ENCODE measurements around the gene AURKA. TPM values are rescaled to one million over a fixed set of nuclear protein-coding genes. Genes with fewer than 3 reads are reported as not detected.

The AURKA gene
- total RNA-seq, 2 experiments from 2014 or later, result 103 to 114 TPM

GRCh38 chr20:56429941-56430340, 37.9 kb upstream of the AURKA start:
- peaks cover 4% of the 10 kb centered on the region for H3K36me3 Mint-ChIP-seq (ENCODE audit: low read depth)
- no peaks in the 10 kb centered on the region for H3K27me3 Mint-ChIP-seq
- intact Hi-C loops (cut with DNase I, micrococcal nuclease), result no loop called here
- ChIA-PET POLR2A (interaction anchor here (1.0 kb wide), 1 partner anchor 17 kb away, joined by 4 read pairs; no protein-coding TSS in a partner anchor), CTCF (interaction anchor here (1.1 to 1.4 kb wide), 2 partner anchors 11 to 12 kb away, joined by 3 read pairs; no protein-coding TSS in a partner anchor)
- no peak for DNase-seq
- H3K27ac Mint-ChIP-seq, result peak overlapping the region; percentile 87
- no peak for ATAC-seq
- H3K4me3 Mint-ChIP-seq, result peak overlapping the region; percentile 54
- H3K9me3 Mint-ChIP-seq (ENCODE audit: low read depth), result no peaks in the 10 kb centered on the region
- peaks cover 51% of the 10 kb centered on the region for H3K4me1 Mint-ChIP-seq

- ChIA-PET CTCF (interaction anchor here (1.1 to 1.5 kb wide), 3 partner anchors 10 to 13 kb away, joined by 3 to 6 read pairs (median 3); no protein-coding TSS in a partner anchor), POLR2A (interaction anchor here (0.7 to 1.0 kb wide), 2 partner anchors 16 to 260 kb away, joined by 3 to 4 read pairs; no protein-coding TSS in a partner anchor)
- peak overlapping the region; percentile 54 for H3K4me3 Mint-ChIP-seq
- peak; percentile 63 for ATAC-seq
- intact Hi-C loops (cut with DNase I, micrococcal nuclease), result no loop called here
- peak; percentile 70 for DNase-seq
- no peaks in the 10 kb centered on the region for H3K9me3 Mint-ChIP-seq (ENCODE audit: low read depth)
- H3K27me3 Mint-ChIP-seq, result no peaks in the 10 kb centered on the region
- peak overlapping the region; percentile 87 for H3K27ac Mint-ChIP-seq
- H3K4me1 Mint-ChIP-seq, result peaks cover 56% of the 10 kb centered on the region
- H3K36me3 Mint-ChIP-seq (ENCODE audit: low read depth), result peaks cover 4% of the 10 kb centered on the region
Observed at GRCh38 chr20:56429502-56429901, 37.5 kb upstream of the AURKA start.

GRCh38 chr20:56428881-56429280, 36.9 kb upstream of the AURKA start:
- Mint-ChIP-seq H3K27ac (peak overlapping the region; percentile 87), H3K27me3 (no peaks in the 10 kb centered on the region), H3K36me3 (ENCODE audit: low read depth) (peaks cover 4% of the 10 kb centered on the region), H3K4me3 (peak overlapping the region; percentile 54), H3K9me3 (ENCODE audit: low read depth) (no peaks in the 10 kb centered on the region), H3K4me1 (peaks cover 53% of the 10 kb centered on the region)
- no peak for ATAC-seq
- DNase-seq, result no peak
- POLR2A ChIA-PET, result interaction anchor here (0.6 to 0.7 kb wide), 2 partner anchors 37 to 260 kb away, joined by 3 read pairs; partner anchors contain the start of gene AURKA
- CTCF ChIA-PET, result interaction anchor here (1.2 to 2.0 kb wide), 4 partner anchors 9 to 31 kb away, joined by 4 to 6 read pairs (median 4); no protein-coding TSS in a partner anchor
- intact Hi-C loops (cut with DNase I, micrococcal nuclease), result no loop called here

- H3K4me1 Mint-ChIP-seq, result peaks cover 51% of the 10 kb centered on the region
- H3K9me3 Mint-ChIP-seq (ENCODE audit: low read depth), result no peaks in the 10 kb centered on the region
- H3K4me3 Mint-ChIP-seq, result no peak overlapping the region
- intact Hi-C loops (cut with DNase I, micrococcal nuclease), result no loop called here
- ATAC-seq (no peak), DNase-seq (no peak)
- ChIA-PET CTCF (interaction anchor here (1.2 to 2.0 kb wide), 4 partner anchors 9 to 30 kb away, joined by 4 to 6 read pairs (median 4); no protein-coding TSS in a partner anchor), POLR2A (interaction anchor here (0.5 kb wide), 1 partner anchor 17 kb away, joined by 4 read pairs; no protein-coding TSS in a partner anchor)
- peaks cover 4% of the 10 kb centered on the region for H3K36me3 Mint-ChIP-seq (ENCODE audit: low read depth)
- no peaks in the 10 kb centered on the region for H3K27me3 Mint-ChIP-seq
- H3K27ac Mint-ChIP-seq, result peak overlapping the region; percentile 87
Observed at GRCh38 chr20:56428410-56428809, 36.4 kb upstream of the AURKA start.

GRCh38 chr20:56427797-56428196, 35.8 kb upstream of the AURKA start:
- no peak overlapping the region for H3K4me3 Mint-ChIP-seq
- POLR2A ChIA-PET, result interaction anchor here (0.5 kb wide), 1 partner anchor 16 kb away, joined by 4 read pairs; no protein-coding TSS in a partner anchor
- ATAC-seq (no peak), DNase-seq (no peak)
- no peak overlapping the region for H3K27ac Mint-ChIP-seq
- CTCF ChIA-PET, result interaction anchor here (0.6 to 2.0 kb wide), 5 partner anchors 8 to 84 kb away, joined by 3 to 6 read pairs (median 4); no protein-coding TSS in a partner anchor
- H3K4me1 Mint-ChIP-seq, result peaks cover 49% of the 10 kb centered on the region
- intact Hi-C loops (cut with DNase I, micrococcal nuclease), result no loop called here
- H3K27me3 Mint-ChIP-seq, result no peaks in the 10 kb centered on the region
- peaks cover 4% of the 10 kb centered on the region for H3K36me3 Mint-ChIP-seq (ENCODE audit: low read depth)
- no peaks in the 10 kb centered on the region for H3K9me3 Mint-ChIP-seq (ENCODE audit: low read depth)

GRCh38 chr20:56426926-56427325, 34.9 kb upstream of the AURKA start:
- CTCF ChIA-PET, result interaction anchor here (1.7 to 2.0 kb wide), 2 partner anchors 13 to 27 kb away, joined by 4 read pairs; no protein-coding TSS in a partner anchor
- Mint-ChIP-seq H3K4me1 (peaks cover 57% of the 10 kb centered on the region), H3K9me3 (ENCODE audit: low read depth) (no peaks in the 10 kb centered on the region), H3K36me3 (ENCODE audit: low read depth) (peaks cover 7% of the 10 kb centered on the region), H3K4me3 (no peak overlapping the region), H3K27me3 (no peaks in the 10 kb centered on the region), H3K27ac (no peak overlapping the region)
- ATAC-seq (no peak), DNase-seq (no peak)
- POLR2A ChIA-PET, result interaction anchor here (1.6 kb wide), 1 partner anchor 14 kb away, joined by 3 read pairs; no protein-coding TSS in a partner anchor
- intact Hi-C loops (cut with DNase I, micrococcal nuclease), result no loop called here

- H3K27ac Mint-ChIP-seq, result no peak overlapping the region
- H3K36me3 Mint-ChIP-seq (ENCODE audit: low read depth), result peaks cover 7% of the 10 kb centered on the region
- H3K27me3 Mint-ChIP-seq, result no peaks in the 10 kb centered on the region
- H3K4me1 Mint-ChIP-seq, result peaks cover 65% of the 10 kb centered on the region
- POLR2A ChIA-PET, result interaction anchor here (1.6 kb wide), 1 partner anchor 13 kb away, joined by 3 read pairs; no protein-coding TSS in a partner anchor
- DNase-seq (no peak), ATAC-seq (no peak)
- CTCF ChIA-PET, result interaction anchor here (0.5 to 1.7 kb wide), 3 partner anchors 8 to 957 kb away, joined by 3 to 4 read pairs (median 3); no protein-coding TSS in a partner anchor
- H3K4me3 Mint-ChIP-seq, result no peak overlapping the region
- intact Hi-C loops (cut with DNase I, micrococcal nuclease), result no loop called here
- no peaks in the 10 kb centered on the region for H3K9me3 Mint-ChIP-seq (ENCODE audit: low read depth)
Observed at GRCh38 chr20:56426026-56426425, 34.0 kb upstream of the AURKA start.

- ChIA-PET POLR2A (interaction anchor here (0.6 kb wide), 1 partner anchor 43 kb away, joined by 3 read pairs; the partner anchor contains the start of gene RTF2), CTCF (interaction anchor here (1.3 to 1.6 kb wide), 4 partner anchors 8 to 33 kb away, joined by 4 to 6 read pairs (median 4); partner anchors contain the start of genes AURKA, CASS4 and CSTF1)
- peaks cover 65% of the 10 kb centered on the region for H3K4me1 Mint-ChIP-seq
- no peaks in the 10 kb centered on the region for H3K27me3 Mint-ChIP-seq
- no peak overlapping the region for H3K4me3 Mint-ChIP-seq
- no peak for ATAC-seq
- peaks cover 3% of the 10 kb centered on the region for H3K36me3 Mint-ChIP-seq (ENCODE audit: low read depth)
- H3K9me3 Mint-ChIP-seq (ENCODE audit: low read depth), result no peaks in the 10 kb centered on the region
- intact Hi-C loops (cut with DNase I, micrococcal nuclease), result no loop called here
- peak overlapping the region; percentile 49 for H3K27ac Mint-ChIP-seq
- DNase-seq, result no peak
Observed at GRCh38 chr20:56424931-56425330, 32.9 kb upstream of the AURKA start.

- Mint-ChIP-seq H3K9me3 (ENCODE audit: low read depth) (no peaks in the 10 kb centered on the region), H3K36me3 (ENCODE audit: low read depth) (peaks cover 3% of the 10 kb centered on the region), H3K4me1 (peaks cover 61% of the 10 kb centered on the region), H3K27ac (no peak overlapping the region), H3K4me3 (no peak overlapping the region), H3K27me3 (no peaks in the 10 kb centered on the region)
- DNase-seq, result no peak
- ChIA-PET CTCF (interaction anchor here (1.1 to 1.6 kb wide), 8 partner anchors 9 to 70 kb away, joined by 3 to 6 read pairs (median 4); partner anchors contain the start of genes AURKA, CASS4 and CSTF1), POLR2A (no interaction called here)
- intact Hi-C loops (cut with DNase I, micrococcal nuclease), result no loop called here
- no peak for ATAC-seq
Observed at GRCh38 chr20:56423886-56424285, 31.9 kb upstream of the AURKA start.

GRCh38 chr20:56423211-56423610, 31.2 kb upstream of the AURKA start:
- POLR2A ChIA-PET, result no interaction called here
- DNase-seq (no peak), ATAC-seq (no peak)
- CTCF ChIA-PET, result interaction anchor here (1.0 to 1.7 kb wide), 8 partner anchors 10 to 71 kb away, joined by 3 to 6 read pairs (median 4); no protein-coding TSS in a partner anchor
- H3K4me1 Mint-ChIP-seq, result peaks cover 61% of the 10 kb centered on the region
- no peak overlapping the region for H3K4me3 Mint-ChIP-seq
- H3K9me3 Mint-ChIP-seq (ENCODE audit: low read depth), result no peaks in the 10 kb centered on the region
- peaks cover 6% of the 10 kb centered on the region for H3K36me3 Mint-ChIP-seq (ENCODE audit: low read depth)
- peak overlapping the region; percentile 85 for H3K27ac Mint-ChIP-seq
- H3K27me3 Mint-ChIP-seq, result no peaks in the 10 kb centered on the region
- intact Hi-C loops (cut with DNase I, micrococcal nuclease), result no loop called here

- Mint-ChIP-seq H3K27me3 (no peaks in the 10 kb centered on the region), H3K27ac (peak overlapping the region; percentile 85), H3K36me3 (ENCODE audit: low read depth) (peaks cover 9% of the 10 kb centered on the region), H3K9me3 (ENCODE audit: low read depth) (no peaks in the 10 kb centered on the region), H3K4me3 (peak overlapping the region; percentile 42), H3K4me1 (peaks cover 61% of the 10 kb centered on the region)
- intact Hi-C loops (cut with DNase I, micrococcal nuclease), result no loop called here
- no peak for ATAC-seq
- ChIA-PET CTCF (interaction anchor here (1.0 to 2.5 kb wide), 7 partner anchors 11 to 71 kb away, joined by 3 to 14 read pairs (median 3); partner anchors contain the start of gene CASS4), POLR2A (no interaction called here)
- DNase-seq, result no peak
Observed at GRCh38 chr20:56422824-56423189, 30.8 kb upstream of the AURKA start.

All from activated CD4-positive, alpha-beta T cell treated with anti-CD3 and anti-CD28 coated beads for 36 hours (primary cell).